Neural progenitor cell (in vitro differentiated cells): ENCODE results near the gene RND1. TPM values are rescaled to one million over a fixed set of nuclear protein-coding genes. Genes with fewer than 3 reads are reported as not detected.

Experiments used
- DNase-seq: peaks from one replicate; pipeline ENCODE4 v3.0.0-alpha.2; 2016; ENCODE audit warnings: low spot score
- H2AFZ ChIP-seq: fragments of 200-600 bp; sonication (generic); replicated peaks from 2 replicates; pipeline ENCODE4 v1.6.1; 2016; ENCODE audit warnings: antibody characterized with exemption
- H3F3A ChIP-seq: fragments of 200-600 bp; sonication (generic); 2 replicates; pipeline ENCODE4 v1.6.1; 2016; ENCODE audit warnings: antibody characterized with exemption, low read depth
- H3K27ac ChIP-seq: fragments of 200-600 bp; sonication (generic); 2 replicates; pipeline ENCODE4 v1.5.1; 2016; ENCODE audit warnings: mild to moderate bottlenecking
- H3K27me3 ChIP-seq: fragments of 200-600 bp; sonication (generic); 2 replicates; pipeline ENCODE4 v1.6.1; 2016; ENCODE audit warnings: mild to moderate bottlenecking, moderate library complexity
- H3K36me3 ChIP-seq: fragments of 200-600 bp; sonication (generic); 2 replicates; pipeline ENCODE4 v1.5.1; 2016
- H3K4me1 ChIP-seq: fragments of 200-600 bp; sonication (generic); 2 replicates; pipeline ENCODE4 v1.6.1; 2016; ENCODE audit warnings: mixed run types
- H3K4me2 ChIP-seq: fragments of 200-600 bp; sonication (generic); 2 replicates; pipeline ENCODE4 v1.6.1; 2016
- H3K4me3 ChIP-seq: fragments of 200-600 bp; sonication (generic); 2 replicates; pipeline ENCODE4 v1.5.1; 2016
- H3K79me2 ChIP-seq: fragments of 200-600 bp; sonication (generic); 2 replicates; pipeline ENCODE4 v1.6.1; 2016; ENCODE audit warnings: low read depth
- H3K9ac ChIP-seq: fragments of 200-600 bp; sonication (generic); 2 replicates; pipeline ENCODE4 v1.6.1; 2016
- H3K9me3 ChIP-seq: fragments of 200-600 bp; sonication (generic); 2 replicates; pipeline ENCODE4 v1.5.1; 2016; ENCODE audit warnings: low read depth
- H4K20me1 ChIP-seq: fragments of 200-600 bp; sonication (generic); 2 replicates; pipeline ENCODE4 v1.6.1; 2016; ENCODE audit warnings: low read depth
- H3K27ac Mint-ChIP-seq: 3 replicates; pipeline ENCODE4 v1.8.0; 2021; ENCODE audit warnings: mixed read lengths
- H3K27me3 Mint-ChIP-seq: 2 replicates; pipeline ENCODE4 v1.8.0; 2022; ENCODE audit warnings: low read depth, mild to moderate bottlenecking, inconsistent platforms, moderate library complexity, mixed read lengths; ENCODE audit not compliant: insufficient read depth
- H3K36me3 Mint-ChIP-seq: 3 replicates; pipeline ENCODE4 v1.8.0; 2021; ENCODE audit warnings: mixed read lengths
- H3K4me1 Mint-ChIP-seq: 3 replicates; pipeline ENCODE4 v1.8.0; 2021; ENCODE audit warnings: mixed read lengths
- H3K4me3 Mint-ChIP-seq: 3 replicates; pipeline ENCODE4 v1.8.0; 2021; ENCODE audit warnings: mild to moderate bottlenecking, moderate library complexity, mixed read lengths
- H3K9me3 Mint-ChIP-seq: 3 replicates; pipeline ENCODE4 v1.8.0; 2020; ENCODE audit warnings: mixed read lengths
- CTCF ChIP-seq: fragments of 200-600 bp; sonication (generic); IDR thresholded peaks from 2 replicates; pipeline ENCODE4 v1.5.1; 2017; ENCODE audit warnings: antibody characterized with exemption, mild to moderate bottlenecking
- EZH2 ChIP-seq: fragments of 200-600 bp; sonication (generic); IDR thresholded peaks from 2 replicates; pipeline ENCODE4 v1.6.1; 2017; ENCODE audit warnings: antibody characterized with exemption, mild to moderate bottlenecking, moderate library complexity
- EZH2phosphoT487 ChIP-seq: fragments of 200-600 bp; sonication (generic); IDR thresholded peaks from 2 replicates; pipeline ENCODE4 v1.6.1; 2017; ENCODE audit warnings: antibody characterized with exemption
- total RNA-seq: library from RNA; depleted of rRNA; stranded (reverse); fragments of >200 nt; gene quantifications from 2 replicates; pipeline ENCODE4 v1.2.3, GENCODE V29; 2015; ENCODE audit warnings: low replicate concordance

Gene RND1
- total RNA-seq, 1 donor from 2014 or later = 9.8 TPM

- H3K27me3 Mint-ChIP-seq = peaks cover 5% of the 10 kb centered on the region
- no peak for TF ChIP-seq EZH2
- no peak for TF ChIP-seq EZH2phosphoT487
- no peak for TF ChIP-seq CTCF
- Histone ChIP-seq H3K9me3 (no peaks in the 10 kb centered on the region), H3K4me1 (peaks cover 31% of the 10 kb centered on the region), H2AFZ (no peak overlapping the region), H3K27ac (no peak overlapping the region), H3F3A (peaks cover 33% of the 10 kb centered on the region), H3K4me3 (peak overlapping the region; percentile 87), H3K79me2 (peaks cover 12% of the 10 kb centered on the region), H3K4me2 (peak overlapping the region; percentile 89), H4K20me1 (peaks cover 21% of the 10 kb centered on the region), H3K36me3 (no peaks in the 10 kb centered on the region), H3K27me3 (peaks cover 20% of the 10 kb centered on the region), H3K9ac (no peak overlapping the region)
- peaks cover 35% of the 10 kb centered on the region for H3K4me1 Mint-ChIP-seq
- DNase-seq = no peak
- H3K27ac Mint-ChIP-seq = no peak overlapping the region
- no peaks in the 10 kb centered on the region for H3K9me3 Mint-ChIP-seq
- H3K4me3 Mint-ChIP-seq = peak overlapping the region; percentile 92
- peaks cover 11% of the 10 kb centered on the region for H3K36me3 Mint-ChIP-seq
Observed at GRCh38 chr12:48819986-48820725, 45.5 kb downstream of the RND1 start.

GRCh38 chr12:48818831-48819590 lies 46.7 kb downstream of the RND1 start:
- no peaks in the 10 kb centered on the region for H3K36me3 ChIP-seq
- H3K27me3 Mint-ChIP-seq = peaks cover 5% of the 10 kb centered on the region
- H3K9ac ChIP-seq = peak overlapping the region; percentile 11
- H3K9me3 ChIP-seq = no peaks in the 10 kb centered on the region
- peak overlapping the region; percentile 88 for H2AFZ ChIP-seq
- H3K27ac Mint-ChIP-seq = peak overlapping the region; percentile 46
- DNase-seq = peak; percentile 63
- peaks cover 31% of the 10 kb centered on the region for H3K4me1 ChIP-seq
- TF ChIP-seq EZH2 = no peak
- TF ChIP-seq CTCF = peak; percentile 50
- peaks cover 20% of the 10 kb centered on the region for H3K27me3 ChIP-seq
- no peaks in the 10 kb centered on the region for H3K9me3 Mint-ChIP-seq
- peaks cover 21% of the 10 kb centered on the region for H4K20me1 ChIP-seq
- H3F3A ChIP-seq = peaks cover 38% of the 10 kb centered on the region
- peak overlapping the region; percentile 92 for H3K4me3 Mint-ChIP-seq
- no peak overlapping the region for H3K27ac ChIP-seq
- H3K4me1 Mint-ChIP-seq = peaks cover 36% of the 10 kb centered on the region
- peaks cover 12% of the 10 kb centered on the region for H3K79me2 ChIP-seq
- H3K4me2 ChIP-seq = peak overlapping the region; percentile 89
- H3K36me3 Mint-ChIP-seq = peaks cover 6% of the 10 kb centered on the region
- H3K4me3 ChIP-seq = peak overlapping the region; percentile 87

GRCh38 chr12:48817873-48818830 lies 47.5 kb downstream of the RND1 start, which contains the start of gene CACNB3:
TSS of gene CACNB3 (plus strand) at chr12:48818496. CDS start at chr12:48818930, 434 bp downstream.
- peaks cover 5% of the 10 kb centered on the region for H3K27me3 Mint-ChIP-seq
- peak within 1 kb of the TSS; percentile 96 for H3K27ac Mint-ChIP-seq
- peak; percentile 92 for DNase-seq
- Histone ChIP-seq H2AFZ (peak within 1 kb of the TSS; percentile 88), H3K27me3 (peaks cover 20% of the 10 kb centered on the region), H3F3A (peaks cover 45% of the 10 kb centered on the region), H3K4me2 (peak within 1 kb of the TSS; percentile 89), H3K4me1 (peaks cover 38% of the 10 kb centered on the region), H3K36me3 (no peaks in the 10 kb centered on the region), H4K20me1 (peaks cover 21% of the 10 kb centered on the region), H3K4me3 (peak within 1 kb of the TSS; percentile 87), H3K9ac (peak within 1 kb of the TSS; percentile 11), H3K79me2 (peaks cover 12% of the 10 kb centered on the region), H3K27ac (no peak within 1 kb of the TSS), H3K9me3 (no peaks in the 10 kb centered on the region)
- peak within 1 kb of the TSS; percentile 94 for H3K4me3 Mint-ChIP-seq
- no peaks in the 10 kb centered on the region for H3K36me3 Mint-ChIP-seq
- TF ChIP-seq EZH2 = no peak
- no peak for TF ChIP-seq EZH2phosphoT487
- TF ChIP-seq CTCF = no peak
- peaks cover 44% of the 10 kb centered on the region for H3K4me1 Mint-ChIP-seq
- H3K9me3 Mint-ChIP-seq = no peaks in the 10 kb centered on the region
